Measurements from ENCODE around the gene OR10J5. TPM values are rescaled to one million over a fixed set of nuclear protein-coding genes. Genes with fewer than 3 reads are reported as not detected.
"Not testable (repeated sequence)": the region's sequence is repeated elsewhere in the genome, so short reads cannot be mapped to it uniquely, and the experiment has no call there.

The OR10J5 gene
- total RNA-seq, 3 donors from 2014 or later: not detected

DNA sequence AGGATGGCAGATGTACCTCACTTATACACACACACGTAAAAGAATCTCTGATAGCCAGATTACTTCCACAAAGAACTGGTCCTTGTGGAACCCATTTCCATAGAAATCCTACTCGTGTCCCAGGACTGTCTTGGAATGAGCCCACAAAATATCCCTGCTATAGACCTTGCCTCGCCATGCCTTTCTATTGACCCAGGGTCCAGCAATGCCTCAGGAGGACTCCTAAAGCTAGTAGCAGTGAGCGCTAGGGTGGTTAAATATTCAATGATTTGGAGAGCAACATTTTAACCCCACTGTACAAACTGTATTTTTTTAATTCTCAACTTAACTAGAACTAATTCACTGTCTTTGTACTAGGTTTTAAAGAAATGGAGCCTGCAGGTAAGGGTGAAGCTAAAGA lies 26.9 kb downstream of the OR10J5 start:
- intact Hi-C loops (cut with DNase I; ENCODE audit: low total_unique reads): no loop called here
- H3K27ac ChIP-seq: no peak overlapping the region
- TF ChIP-seq POLR2AphosphoS5 (IDR thresholded peaks at IDR 0.05) (no peak), POLR2A (IDR thresholded peaks at IDR 0.05) (no peak)
- TF ChIP-seq, protein P1, sequence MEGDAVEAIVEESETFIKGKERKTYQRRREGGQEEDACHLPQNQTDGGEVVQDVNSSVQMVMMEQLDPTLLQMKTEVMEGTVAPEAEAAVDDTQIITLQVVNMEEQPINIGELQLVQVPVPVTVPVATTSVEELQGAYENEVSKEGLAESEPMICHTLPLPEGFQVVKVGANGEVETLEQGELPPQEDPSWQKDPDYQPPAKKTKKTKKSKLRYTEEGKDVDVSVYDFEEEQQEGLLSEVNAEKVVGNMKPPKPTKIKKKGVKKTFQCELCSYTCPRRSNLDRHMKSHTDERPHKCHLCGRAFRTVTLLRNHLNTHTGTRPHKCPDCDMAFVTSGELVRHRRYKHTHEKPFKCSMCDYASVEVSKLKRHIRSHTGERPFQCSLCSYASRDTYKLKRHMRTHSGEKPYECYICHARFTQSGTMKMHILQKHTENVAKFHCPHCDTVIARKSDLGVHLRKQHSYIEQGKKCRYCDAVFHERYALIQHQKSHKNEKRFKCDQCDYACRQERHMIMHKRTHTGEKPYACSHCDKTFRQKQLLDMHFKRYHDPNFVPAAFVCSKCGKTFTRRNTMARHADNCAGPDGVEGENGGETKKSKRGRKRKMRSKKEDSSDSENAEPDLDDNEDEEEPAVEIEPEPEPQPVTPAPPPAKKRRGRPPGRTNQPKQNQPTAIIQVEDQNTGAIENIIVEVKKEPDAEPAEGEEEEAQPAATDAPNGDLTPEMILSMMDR (IDR thresholded peaks at IDR 0.05): no peak
- peaks cover 7 to 16% of the 10 kb centered on the region in 2 donors for H3K9me3 ChIP-seq
- no peak for DNase-seq (ENCODE audit: low spot score in 2 of 2)
- no peaks in the 10 kb centered on the region for H3K27me3 ChIP-seq
- no peak overlapping the region for H3K4me3 ChIP-seq
- no peaks in the 10 kb centered on the region for H3K4me1 ChIP-seq
- no peaks in the 10 kb centered on the region for H3K36me3 ChIP-seq

DNA sequence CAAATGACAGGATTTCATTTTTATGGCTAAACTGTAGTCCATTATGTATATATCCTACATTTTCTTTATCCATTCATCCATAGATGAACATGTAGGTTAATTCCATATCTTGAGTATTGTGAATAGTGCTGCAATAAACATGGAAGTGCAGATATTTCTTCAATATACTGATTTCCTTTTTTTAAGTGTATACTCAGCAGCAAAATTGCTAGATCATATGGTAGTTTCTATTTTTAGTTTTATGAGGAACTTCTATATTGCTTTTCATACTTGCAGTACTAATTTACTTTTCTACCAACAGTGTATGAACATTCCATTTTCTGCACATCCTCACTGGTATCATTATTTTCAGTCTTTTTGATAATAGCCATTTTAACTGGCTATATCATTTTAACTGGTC lies 30.1 kb downstream of the OR10J5 start:
- no peaks in the 10 kb centered on the region for H3K4me1 ChIP-seq
- H3K4me3 ChIP-seq: no peak overlapping the region
- no peak for DNase-seq (ENCODE audit: low spot score in 2 of 2)
- H3K9me3 ChIP-seq: peaks cover 7 to 16% of the 10 kb centered on the region in 2 donors
- H3K27ac ChIP-seq: no peak overlapping the region
- intact Hi-C loops (cut with DNase I; ENCODE audit: low total_unique reads): no loop called here
- no peaks in the 10 kb centered on the region for H3K36me3 ChIP-seq
- TF ChIP-seq POLR2A (IDR thresholded peaks at IDR 0.05) (no peak), POLR2AphosphoS5 (IDR thresholded peaks at IDR 0.05) (no peak)
- TF ChIP-seq, protein P1 (IDR thresholded peaks at IDR 0.05): no peak
- no peaks in the 10 kb centered on the region for H3K27me3 ChIP-seq

DNA sequence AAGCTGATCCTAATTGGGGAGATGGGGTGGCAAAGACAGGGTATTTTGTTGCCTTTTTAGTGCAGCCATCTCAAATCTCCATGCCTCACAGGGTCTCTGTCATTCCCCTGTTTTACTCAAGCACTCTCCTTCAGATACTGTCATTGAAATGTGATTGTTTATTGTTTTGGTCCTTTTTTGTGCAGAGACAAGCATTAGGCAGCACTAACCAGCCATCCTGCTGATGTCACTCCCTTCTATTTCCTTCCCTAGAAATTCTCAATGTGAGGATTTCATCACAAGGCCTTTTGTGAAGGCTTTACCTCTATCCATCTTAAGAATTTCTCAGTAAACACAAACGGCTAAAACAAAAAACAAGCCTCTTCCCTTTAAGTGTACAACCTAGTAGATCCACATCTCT lies 34.7 kb downstream of the OR10J5 start:
- TF ChIP-seq POLR2AphosphoS5 (IDR thresholded peaks at IDR 0.05) (no peak), POLR2A (IDR thresholded peaks at IDR 0.05) (no peak)
- TF ChIP-seq, protein P1 (IDR thresholded peaks at IDR 0.05): no peak
- no peak for DNase-seq (ENCODE audit: low spot score in 2 of 2)
- Histone ChIP-seq H3K27ac (no peak overlapping the region), H3K9me3 (peaks cover 13 to 23% of the 10 kb centered on the region in 2 donors), H3K27me3 (no peaks in the 10 kb centered on the region), H3K4me3 (no peak overlapping the region), H3K4me1 (no peaks in the 10 kb centered on the region), H3K36me3 (no peaks in the 10 kb centered on the region)
- intact Hi-C loops (cut with DNase I; ENCODE audit: low total_unique reads): no loop called here

DNA sequence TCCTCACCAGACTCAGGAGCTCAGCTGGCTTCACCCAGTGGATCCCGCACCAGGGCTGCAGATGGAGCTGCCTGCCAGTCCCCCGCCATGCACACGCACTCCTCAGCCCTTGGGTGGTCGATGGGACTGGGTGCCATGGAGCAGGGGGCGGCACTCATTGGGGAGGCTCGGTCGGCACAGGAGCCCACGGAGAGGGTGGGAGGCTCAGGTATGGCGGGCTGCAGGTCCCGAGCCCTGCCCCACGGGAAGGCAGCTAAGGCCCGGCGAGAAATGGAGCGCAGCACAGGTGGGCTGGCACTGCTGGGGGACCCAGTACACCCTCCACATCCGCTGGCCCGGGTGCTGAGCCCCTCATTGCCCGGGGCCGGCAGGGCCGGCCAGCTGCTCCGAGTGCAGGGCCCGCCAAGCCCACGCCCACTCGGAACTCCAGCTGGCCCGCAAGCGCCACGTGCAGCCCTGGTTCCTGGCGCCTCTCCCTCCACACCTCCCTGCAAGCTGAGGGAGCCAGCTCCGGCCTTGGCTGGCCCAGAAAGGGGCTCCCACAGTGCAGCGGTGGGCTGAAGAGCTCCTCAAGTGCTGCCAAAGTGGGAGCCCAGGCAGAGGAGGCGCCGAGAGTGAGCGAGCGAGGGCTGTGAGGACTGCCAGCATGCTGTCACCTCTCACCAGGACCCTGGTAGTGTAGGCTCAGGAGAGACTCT lies 41.1 kb downstream of the OR10J5 start:
- H3K9me3 ChIP-seq: peaks cover 5 to 17% of the 10 kb centered on the region in 2 donors
- intact Hi-C loops (cut with DNase I; ENCODE audit: low total_unique reads); H3K36me3 ChIP-seq; DNase-seq (ENCODE audit: low spot score in 2 of 2); H3K27me3 ChIP-seq; H3K27ac ChIP-seq; H3K4me1 ChIP-seq; H3K4me3 ChIP-seq: not testable (repeated sequence)

DNA sequence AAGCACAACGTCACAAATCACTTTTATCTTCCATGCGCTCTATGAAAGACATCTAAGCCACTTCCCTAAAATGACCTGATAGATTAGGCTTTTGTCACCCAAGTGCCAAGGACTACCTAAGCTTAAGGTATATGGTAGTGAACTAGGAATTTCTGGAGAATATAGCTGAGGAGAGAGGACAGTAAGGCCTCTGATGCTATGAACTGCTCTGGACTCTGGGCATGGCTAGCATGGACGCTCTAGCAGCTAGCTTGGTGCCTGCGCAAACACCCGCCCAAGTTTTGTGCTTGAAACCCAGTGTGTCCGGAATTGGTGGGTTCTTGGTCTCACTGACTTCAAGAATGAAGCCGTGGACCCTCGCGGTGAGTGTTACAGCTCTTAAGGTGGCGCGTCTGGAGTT lies 42.5 kb downstream of the OR10J5 start:
- TF ChIP-seq POLR2A (IDR thresholded peaks at IDR 0.05): no peak
- intact Hi-C loops (cut with DNase I; ENCODE audit: low total_unique reads): no loop called here
- no peaks in the 10 kb centered on the region for H3K4me1 ChIP-seq

DNA sequence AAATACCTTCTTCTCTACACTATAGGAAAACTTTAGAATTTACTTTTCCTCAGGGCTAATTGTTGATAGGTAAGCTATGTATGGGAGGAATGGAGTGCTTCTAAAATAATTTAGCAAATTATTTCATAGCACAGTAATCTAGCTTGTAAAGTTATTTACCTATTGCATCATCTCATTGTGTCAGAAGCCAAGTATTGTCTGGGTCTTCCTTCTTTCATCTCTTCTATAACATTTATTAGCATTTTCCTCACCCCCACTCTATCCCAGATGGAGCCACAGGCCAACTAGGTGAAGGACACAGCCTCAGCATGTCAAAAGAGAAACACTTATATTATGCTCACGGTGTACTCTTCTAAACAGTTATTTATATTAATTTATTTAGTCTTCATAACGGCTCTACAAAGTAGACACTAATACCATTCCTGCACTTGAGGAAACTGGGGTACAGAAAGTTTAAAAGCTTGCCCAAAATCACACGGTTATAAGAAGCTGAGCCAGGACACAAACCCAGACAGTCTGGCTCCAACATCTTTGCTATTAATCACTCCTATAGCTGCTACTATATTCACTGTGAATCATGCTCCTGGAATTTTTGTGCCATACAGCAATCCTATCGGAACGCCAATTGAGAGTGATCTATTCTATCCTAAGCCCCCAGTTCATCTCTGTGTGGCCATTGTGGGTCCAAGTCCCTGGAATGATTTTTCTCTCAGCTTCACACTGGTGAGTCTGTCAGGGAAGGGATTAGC lies 43.1 kb downstream of the OR10J5 start:
- TF ChIP-seq POLR2A (IDR thresholded peaks at IDR 0.05) (no peak), POLR2AphosphoS5 (IDR thresholded peaks at IDR 0.05) (no peak)
- TF ChIP-seq, protein P1 (IDR thresholded peaks at IDR 0.05): no peak
- H3K9me3 ChIP-seq: peaks cover 0 to 6% of the 10 kb centered on the region in 2 donors
- DNase-seq (ENCODE audit: low spot score in 2 of 2): no peak
- no peaks in the 10 kb centered on the region for H3K4me1 ChIP-seq
- no peak overlapping the region for H3K27ac ChIP-seq
- H3K27me3 ChIP-seq: no peaks in the 10 kb centered on the region
- H3K36me3 ChIP-seq: no peaks in the 10 kb centered on the region
- intact Hi-C loops (cut with DNase I; ENCODE audit: low total_unique reads): no loop called here
- H3K4me3 ChIP-seq: no peak overlapping the region

More for the DNA sequence above, 42.5 kb downstream of the OR10J5 start:
- H3K27ac ChIP-seq: no peak overlapping the region
- no peak for DNase-seq (ENCODE audit: low spot score in 2 of 2)
- peaks cover 0 to 6% of the 10 kb centered on the region in 2 donors for H3K9me3 ChIP-seq
- no peaks in the 10 kb centered on the region for H3K27me3 ChIP-seq
- no peaks in the 10 kb centered on the region for H3K36me3 ChIP-seq
- H3K4me3 ChIP-seq: no peak overlapping the region

All from breast epithelium (tissue), 4 donors.